ENCODE data around the gene DTD1.

The DTD1 gene

DNA sequence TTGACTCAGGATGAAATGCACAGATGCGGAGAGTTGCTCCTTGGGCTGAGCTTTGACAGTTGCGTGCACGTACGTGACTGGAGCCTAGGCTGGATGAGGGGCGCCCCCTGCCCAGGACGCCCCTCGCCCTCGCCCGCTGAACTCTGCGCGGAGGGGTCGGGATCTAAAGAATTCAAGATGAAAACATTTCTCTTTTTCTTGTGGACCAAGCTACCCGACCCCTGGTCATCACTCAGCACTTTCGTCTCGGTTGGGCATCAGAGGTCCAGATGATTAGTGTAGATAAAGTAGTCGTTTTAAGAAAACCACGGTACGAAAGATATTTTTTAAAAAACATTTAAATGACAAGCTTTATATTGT lies 700 bp downstream of the DTD1 start:
- Histone ChIP-seq H3K9me3 (ENCODE audit: low read length) (0 out of 2 replicates have a peak, but pooled peaks cover 2% of the 10 kb centered on the region), H3K9me2 (ENCODE audit: low read depth, low read length) (no peaks in the 10 kb centered on the region), H3K4me1 (ENCODE audit: insufficient read depth, low read length, severe bottlenecking) (peaks cover 37% of the 10 kb centered on the region), H3K4me2 (ENCODE audit: low read length) (peak overlapping the region; percentile 98), H3K4me3 (ENCODE audit: low read depth, low read length, poor library complexity, severe bottlenecking) (peak overlapping the region; percentile 80), H4K20me1 (ENCODE audit: insufficient read depth, low read length) (no peaks in the 10 kb centered on the region), H3K79me2 (ENCODE audit: insufficient read depth, low read length) (no peaks in the 10 kb centered on the region; the same call in 1 of the 2 replicates), H3F3A (ENCODE audit: insufficient read depth, low read length) (no peaks in the 10 kb centered on the region), H3K9ac (ENCODE audit: low read length) (peak overlapping the region; percentile 77), H2AFZ (ENCODE audit: low read length) (peak overlapping the region; percentile 6; the same call in 1 of the 2 replicates), H3K27ac (ENCODE audit: low read depth, low read length, poor library complexity, severe bottlenecking) (peak overlapping the region; percentile 53), H3K36me3 (ENCODE audit: insufficient read depth, low read length) (no peaks in the 10 kb centered on the region), H3K27me3 (ENCODE audit: insufficient read depth, low read length) (no peaks in the 10 kb centered on the region)
- TF ChIP-seq CTCF (IDR thresholded peaks at IDR 0.05; ENCODE audit: low read length) (peak; percentile 36), EZH2 (IDR thresholded peaks at IDR 0.05; ENCODE audit: borderline replicate concordance, low read length) (no peak)

- Histone ChIP-seq H2AFZ (ENCODE audit: low read length) (no peak overlapping the region), H3K9me3 (ENCODE audit: low read length) (0 out of 2 replicates have a peak, but pooled peaks cover 2% of the 10 kb centered on the region), H3K36me3 (ENCODE audit: insufficient read depth, low read length) (no peaks in the 10 kb centered on the region), H3K4me3 (ENCODE audit: low read depth, low read length, poor library complexity, severe bottlenecking) (peak overlapping the region; percentile 80), H3K9ac (ENCODE audit: low read length) (peak overlapping the region; percentile 35; the same call in 1 of the 2 replicates), H3K27me3 (ENCODE audit: insufficient read depth, low read length) (no peaks in the 10 kb centered on the region), H3F3A (ENCODE audit: insufficient read depth, low read length) (no peaks in the 10 kb centered on the region), H4K20me1 (ENCODE audit: insufficient read depth, low read length) (no peaks in the 10 kb centered on the region), H3K4me1 (ENCODE audit: insufficient read depth, low read length, severe bottlenecking) (peaks cover 30% of the 10 kb centered on the region), H3K4me2 (ENCODE audit: low read length) (peak overlapping the region; percentile 98), H3K79me2 (ENCODE audit: insufficient read depth, low read length) (no peaks in the 10 kb centered on the region; the same call in 1 of the 2 replicates), H3K9me2 (ENCODE audit: low read depth, low read length) (no peaks in the 10 kb centered on the region), H3K27ac (ENCODE audit: low read depth, low read length, poor library complexity, severe bottlenecking) (peak overlapping the region; percentile 46)
- TF ChIP-seq EZH2 (IDR thresholded peaks at IDR 0.05; ENCODE audit: borderline replicate concordance, low read length), result no peak
- TF ChIP-seq CTCF (IDR thresholded peaks at IDR 0.05; ENCODE audit: low read length), result no peak
Observed at GRCh38 chr20:18589941-18590674, 2.3 kb downstream of the DTD1 start.

DNA sequence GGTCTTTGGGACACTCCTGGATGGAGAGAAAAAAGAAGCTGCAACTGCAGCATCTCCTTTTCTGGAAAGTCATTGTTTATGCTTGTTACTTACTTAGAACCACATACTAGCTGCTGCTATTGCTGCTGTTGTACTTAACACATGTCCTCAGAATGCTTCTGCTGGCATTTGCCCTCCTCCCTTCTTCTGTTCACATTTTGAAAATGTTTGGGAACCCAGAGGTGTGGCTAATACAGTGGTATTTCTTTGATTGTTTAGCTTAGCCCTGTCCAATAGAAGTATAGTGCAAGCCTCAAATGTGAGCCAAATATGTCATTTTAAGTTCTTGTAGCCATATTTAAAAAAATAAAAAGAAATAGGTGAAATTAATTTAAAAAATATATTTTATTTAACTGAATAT lies 8.4 kb downstream of the DTD1 start:
- no peaks in the 10 kb centered on the region for H3K4me1 ChIP-seq (ENCODE audit: insufficient read depth, low read length, severe bottlenecking)
- peaks cover 33% of the 10 kb centered on the region for H3K36me3 ChIP-seq (ENCODE audit: insufficient read depth, low read length)
- no peaks in the 10 kb centered on the region for H4K20me1 ChIP-seq (ENCODE audit: insufficient read depth, low read length)
- H3K9ac ChIP-seq (ENCODE audit: low read length), result no peak overlapping the region
- H3K9me3 ChIP-seq (ENCODE audit: low read length), result no peaks in the 10 kb centered on the region
- TF ChIP-seq EZH2 (IDR thresholded peaks at IDR 0.05; ENCODE audit: borderline replicate concordance, low read length) (no peak), CTCF (IDR thresholded peaks at IDR 0.05; ENCODE audit: low read length) (no peak)
- no peaks in the 10 kb centered on the region for H3K9me2 ChIP-seq (ENCODE audit: low read depth, low read length)
- H3K79me2 ChIP-seq (ENCODE audit: insufficient read depth, low read length), result no peaks in the 10 kb centered on the region
- no peak overlapping the region for H3K27ac ChIP-seq (ENCODE audit: low read depth, low read length, poor library complexity, severe bottlenecking)
- H3K4me3 ChIP-seq (ENCODE audit: low read depth, low read length, poor library complexity, severe bottlenecking), result no peak overlapping the region
- H3K4me2 ChIP-seq (ENCODE audit: low read length), result no peak overlapping the region
- H3F3A ChIP-seq (ENCODE audit: insufficient read depth, low read length), result no peaks in the 10 kb centered on the region
- H3K27me3 ChIP-seq (ENCODE audit: insufficient read depth, low read length), result no peaks in the 10 kb centered on the region
- H2AFZ ChIP-seq (ENCODE audit: low read length), result no peak overlapping the region
